ENCODE results near the gene SIL1.

Gene SIL1

GRCh38 chr5:138969323-138970002 is 228.7 kb downstream of the SIL1 start:
- no peak overlapping the region for H3K27ac ChIP-seq (ENCODE audit: low read depth, low read length)
- H3K4me1 ChIP-seq (ENCODE audit: control insufficient read depth in 5 of 5, insufficient read depth in 5 of 5, low read length in 5 of 5), result peaks cover 3 to 23% (median 16%) of the 10 kb centered on the region in 5 donors
- no peaks in the 10 kb centered on the region for H3K9me3 ChIP-seq (ENCODE audit: control insufficient read depth in 5 of 5, low read length in 5 of 5)
- no peaks in the 10 kb centered on the region for H3K27me3 ChIP-seq (ENCODE audit: control insufficient read depth in 5 of 5, insufficient read depth in 4 of 5, low read length in 5 of 5)
- H3K36me3 ChIP-seq (ENCODE audit: control insufficient read depth in 5 of 5, insufficient read depth in 5 of 5, low read length in 5 of 5), result no peaks in the 10 kb centered on the region
- H3K4me3 ChIP-seq (ENCODE audit: low read depth in 1 of 5, low read length in 5 of 5), result no peak overlapping the region
- H3K9ac ChIP-seq (ENCODE audit: low read length in 5 of 5), result no peak overlapping the region

GRCh38 chr5:138968601-138969000 is 229.6 kb downstream of the SIL1 start:
- no peaks in the 10 kb centered on the region for H3K36me3 ChIP-seq (ENCODE audit: control insufficient read depth in 5 of 5, insufficient read depth in 5 of 5, low read length in 5 of 5)
- H3K9me3 ChIP-seq (ENCODE audit: control insufficient read depth in 5 of 5, low read length in 5 of 5), result no peaks in the 10 kb centered on the region
- no peaks in the 10 kb centered on the region for H3K27me3 ChIP-seq (ENCODE audit: control insufficient read depth in 5 of 5, insufficient read depth in 4 of 5, low read length in 5 of 5)
- peaks cover 3 to 16% (median 14%) of the 10 kb centered on the region in 5 donors for H3K4me1 ChIP-seq (ENCODE audit: control insufficient read depth in 5 of 5, insufficient read depth in 5 of 5, low read length in 5 of 5)
- no peak overlapping the region for H3K27ac ChIP-seq (ENCODE audit: low read depth, low read length)
- no peak overlapping the region for H3K9ac ChIP-seq (ENCODE audit: low read length in 5 of 5)
- H3K4me3 ChIP-seq (ENCODE audit: low read depth in 1 of 5, low read length in 5 of 5), result no peak overlapping the region

GRCh38 chr5:138967791-138968448 is 230.2 kb downstream of the SIL1 start:
- H3K4me1 ChIP-seq (ENCODE audit: control insufficient read depth in 5 of 5, insufficient read depth in 5 of 5, low read length in 5 of 5), result peaks cover 3 to 15% (median 14%) of the 10 kb centered on the region in 5 donors
- no peak overlapping the region for H3K9ac ChIP-seq (ENCODE audit: low read length in 5 of 5)
- H3K4me3 ChIP-seq (ENCODE audit: low read depth in 1 of 5, low read length in 5 of 5), result no peak overlapping the region
- no peaks in the 10 kb centered on the region for H3K27me3 ChIP-seq (ENCODE audit: control insufficient read depth in 5 of 5, insufficient read depth in 4 of 5, low read length in 5 of 5)
- no peaks in the 10 kb centered on the region for H3K36me3 ChIP-seq (ENCODE audit: control insufficient read depth in 5 of 5, insufficient read depth in 5 of 5, low read length in 5 of 5)
- no peak overlapping the region for H3K27ac ChIP-seq (ENCODE audit: low read depth, low read length)
- H3K9me3 ChIP-seq (ENCODE audit: control insufficient read depth in 5 of 5, low read length in 5 of 5), result no peaks in the 10 kb centered on the region

- Histone ChIP-seq H3K4me3 (ENCODE audit: low read depth in 1 of 5, low read length in 5 of 5) (no peak overlapping the region), H3K9ac (ENCODE audit: low read length in 5 of 5) (no peak overlapping the region), H3K36me3 (ENCODE audit: control insufficient read depth in 5 of 5, insufficient read depth in 5 of 5, low read length in 5 of 5) (no peaks in the 10 kb centered on the region), H3K27ac (ENCODE audit: low read depth, low read length) (no peak overlapping the region), H3K4me1 (ENCODE audit: control insufficient read depth in 5 of 5, insufficient read depth in 5 of 5, low read length in 5 of 5) (peaks cover 0 to 10% (median 4%) of the 10 kb centered on the region in 5 donors), H3K27me3 (ENCODE audit: control insufficient read depth in 5 of 5, insufficient read depth in 4 of 5, low read length in 5 of 5) (no peaks in the 10 kb centered on the region), H3K9me3 (ENCODE audit: control insufficient read depth in 5 of 5, low read length in 5 of 5) (no peaks in the 10 kb centered on the region)
Measured at GRCh38 chr5:138966236-138966985, 231.8 kb downstream of the SIL1 start.

DNA sequence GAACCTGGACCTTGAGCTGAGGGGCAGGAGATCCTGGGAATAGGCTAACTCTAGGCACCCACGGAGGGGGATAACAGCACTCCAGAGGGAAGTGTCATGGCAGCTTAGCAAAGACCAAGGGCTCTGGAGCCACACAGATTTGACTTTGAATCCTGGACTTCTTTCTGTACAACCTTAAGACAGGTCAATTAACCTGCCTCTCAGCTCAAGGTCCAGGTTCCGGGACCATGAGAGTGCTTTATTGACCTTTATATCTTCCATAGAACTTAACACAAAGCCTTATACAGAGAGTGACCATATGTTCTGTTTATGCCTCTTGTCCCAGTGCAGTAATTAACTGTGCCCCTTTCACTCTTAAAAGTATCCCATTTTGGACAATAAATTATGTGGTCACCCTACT is 232.5 kb downstream of the SIL1 start:
- Histone ChIP-seq H3K36me3 (ENCODE audit: control insufficient read depth in 5 of 5, insufficient read depth in 5 of 5, low read length in 5 of 5) (no peaks in the 10 kb centered on the region), H3K4me3 (ENCODE audit: low read depth in 1 of 5, low read length in 5 of 5) (no peak overlapping the region), H3K4me1 (ENCODE audit: control insufficient read depth in 5 of 5, insufficient read depth in 5 of 5, low read length in 5 of 5) (peaks cover 0 to 10% (median 4%) of the 10 kb centered on the region in 5 donors), H3K9ac (ENCODE audit: low read length in 5 of 5) (no peak overlapping the region), H3K27me3 (ENCODE audit: control insufficient read depth in 5 of 5, insufficient read depth in 4 of 5, low read length in 5 of 5) (no peaks in the 10 kb centered on the region), H3K27ac (ENCODE audit: low read depth, low read length) (no peak overlapping the region), H3K9me3 (ENCODE audit: control insufficient read depth in 5 of 5, low read length in 5 of 5) (no peaks in the 10 kb centered on the region)

- Histone ChIP-seq H3K9me3 (ENCODE audit: control insufficient read depth in 5 of 5, low read length in 5 of 5) (no peaks in the 10 kb centered on the region), H3K36me3 (ENCODE audit: control insufficient read depth in 5 of 5, insufficient read depth in 5 of 5, low read length in 5 of 5) (no peaks in the 10 kb centered on the region), H3K9ac (ENCODE audit: low read length in 5 of 5) (no peak overlapping the region), H3K4me1 (ENCODE audit: control insufficient read depth in 5 of 5, insufficient read depth in 5 of 5, low read length in 5 of 5) (peaks cover 0 to 10% (median 4%) of the 10 kb centered on the region in 5 donors), H3K27ac (ENCODE audit: low read depth, low read length) (no peak overlapping the region), H3K4me3 (ENCODE audit: low read depth in 1 of 5, low read length in 5 of 5) (no peak overlapping the region), H3K27me3 (ENCODE audit: control insufficient read depth in 5 of 5, insufficient read depth in 4 of 5, low read length in 5 of 5) (no peaks in the 10 kb centered on the region)
Measured at GRCh38 chr5:138964647-138965201, 233.4 kb downstream of the SIL1 start.

DNA sequence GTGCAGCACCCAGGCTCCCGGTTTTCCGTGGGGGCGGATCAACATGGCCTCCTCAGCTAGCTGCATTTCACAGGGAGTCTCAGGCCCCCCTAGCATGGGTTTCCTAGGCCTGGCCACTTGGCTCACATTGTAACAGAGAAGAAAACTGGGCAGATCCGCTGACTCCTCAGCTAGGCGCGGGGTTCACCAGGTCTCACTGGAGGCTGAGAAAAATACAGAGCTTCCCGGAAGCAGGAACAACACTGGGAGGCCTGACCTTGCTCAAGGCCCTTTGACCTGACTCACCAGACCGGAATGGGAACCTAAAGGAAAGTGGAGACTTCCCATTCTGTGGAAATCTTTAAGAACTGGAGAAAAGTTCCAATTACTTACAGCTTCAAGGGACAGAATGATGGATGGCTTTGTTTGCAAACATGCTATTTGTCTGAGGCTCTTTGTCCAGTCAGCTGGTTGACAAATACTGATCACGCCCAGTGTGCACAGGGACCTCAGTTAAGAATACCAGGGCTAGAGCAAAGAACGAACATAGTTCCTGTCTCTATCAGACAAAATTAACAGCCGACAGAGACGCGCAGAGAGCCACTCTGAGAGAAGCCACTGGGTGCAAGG is 234.3 kb downstream of the SIL1 start:
- no peak overlapping the region for H3K27ac ChIP-seq (ENCODE audit: low read depth, low read length)
- no peaks in the 10 kb centered on the region for H3K36me3 ChIP-seq (ENCODE audit: control insufficient read depth in 5 of 5, insufficient read depth in 5 of 5, low read length in 5 of 5)
- H3K9ac ChIP-seq (ENCODE audit: low read length in 5 of 5), result no peak overlapping the region
- no peaks in the 10 kb centered on the region for H3K9me3 ChIP-seq (ENCODE audit: control insufficient read depth in 5 of 5, low read length in 5 of 5)
- H3K4me1 ChIP-seq (ENCODE audit: control insufficient read depth in 5 of 5, insufficient read depth in 5 of 5, low read length in 5 of 5), result peaks cover 0 to 10% (median 4%) of the 10 kb centered on the region in 5 donors
- H3K4me3 ChIP-seq (ENCODE audit: low read depth in 1 of 5, low read length in 5 of 5), result no peak overlapping the region
- no peaks in the 10 kb centered on the region for H3K27me3 ChIP-seq (ENCODE audit: control insufficient read depth in 5 of 5, insufficient read depth in 4 of 5, low read length in 5 of 5)

- Histone ChIP-seq H3K4me3 (ENCODE audit: low read depth in 1 of 5, low read length in 5 of 5) (no peak overlapping the region), H3K9me3 (ENCODE audit: control insufficient read depth in 5 of 5, low read length in 5 of 5) (no peaks in the 10 kb centered on the region), H3K36me3 (ENCODE audit: control insufficient read depth in 5 of 5, insufficient read depth in 5 of 5, low read length in 5 of 5) (no peaks in the 10 kb centered on the region), H3K4me1 (ENCODE audit: control insufficient read depth in 5 of 5, insufficient read depth in 5 of 5, low read length in 5 of 5) (peaks cover 0 to 10% (median 4%) of the 10 kb centered on the region in 5 donors), H3K27me3 (ENCODE audit: control insufficient read depth in 5 of 5, insufficient read depth in 4 of 5, low read length in 5 of 5) (no peaks in the 10 kb centered on the region), H3K27ac (ENCODE audit: low read depth, low read length) (no peak overlapping the region), H3K9ac (ENCODE audit: low read length in 5 of 5) (no peak overlapping the region)
Measured at GRCh38 chr5:138962614-138963370, 235.4 kb downstream of the SIL1 start.

DNA sequence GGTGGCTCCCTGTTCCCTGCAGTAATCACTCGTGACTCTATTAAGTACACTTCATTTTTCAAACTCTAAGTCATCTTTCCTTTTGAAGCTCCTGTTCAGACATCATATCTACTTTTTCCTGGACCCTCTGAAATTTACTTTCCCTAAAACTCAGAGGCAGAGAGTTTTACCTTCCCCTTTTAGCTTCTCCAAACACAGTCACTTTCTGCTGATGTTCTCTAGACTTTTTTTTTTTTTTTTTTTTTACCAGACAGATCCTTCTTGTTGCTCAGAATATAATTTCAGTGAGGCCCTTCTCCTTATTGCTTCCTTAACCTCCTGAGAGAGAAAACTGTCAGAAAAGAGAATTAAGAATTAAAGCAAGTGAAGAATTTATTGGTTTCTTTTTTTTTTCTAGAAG is 236.4 kb downstream of the SIL1 start:
- Histone ChIP-seq H3K4me1 (ENCODE audit: control insufficient read depth in 5 of 5, insufficient read depth in 5 of 5, low read length in 5 of 5) (peaks cover 0 to 10% (median 4%) of the 10 kb centered on the region in 5 donors), H3K9me3 (ENCODE audit: control insufficient read depth in 5 of 5, low read length in 5 of 5) (no peaks in the 10 kb centered on the region), H3K4me3 (ENCODE audit: low read depth in 1 of 5, low read length in 5 of 5) (no peak overlapping the region), H3K27ac (ENCODE audit: low read depth, low read length) (no peak overlapping the region), H3K36me3 (ENCODE audit: control insufficient read depth in 5 of 5, insufficient read depth in 5 of 5, low read length in 5 of 5) (no peaks in the 10 kb centered on the region), H3K9ac (ENCODE audit: low read length in 5 of 5) (no peak overlapping the region), H3K27me3 (ENCODE audit: control insufficient read depth in 5 of 5, insufficient read depth in 4 of 5, low read length in 5 of 5) (no peaks in the 10 kb centered on the region)

All from subcutaneous abdominal adipose tissue (tissue), 5 donors.